ENCODE measurements around the gene OSBPL10. TPM values are rescaled to one million over a fixed set of nuclear protein-coding genes. Genes with fewer than 3 reads are reported as not detected.

OSBPL10 gene
- total and polyA plus RNA-seq, 2 donors (not counting 1 experiment from before 2014, with no cell fraction given), result 88.5 to 310 TPM

DNA sequence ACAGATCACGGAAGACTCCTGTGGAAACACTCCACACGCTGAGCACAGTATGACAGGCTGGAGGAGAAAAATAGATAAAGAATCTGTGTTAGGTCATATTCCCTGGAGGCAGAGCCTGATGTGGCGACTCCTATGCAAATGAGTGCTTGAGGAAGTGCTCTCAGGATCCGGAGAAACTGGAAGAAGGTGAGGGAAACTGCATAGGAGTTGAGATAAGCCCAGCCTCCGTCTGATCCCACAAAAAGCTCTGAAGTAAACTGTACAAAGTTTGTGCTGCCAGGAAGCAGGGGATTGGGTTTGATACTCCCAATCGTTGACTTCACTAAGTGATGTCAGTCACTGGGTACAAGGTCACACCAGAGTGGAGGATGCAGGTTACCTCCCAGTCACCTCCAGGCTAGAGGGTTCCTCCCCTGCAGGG is 33.4 kb downstream of the OSBPL10 start:
- H3K27me3 ChIP-seq (replicated peaks in 1 of 4; ENCODE audit: control extremely low read depth in 1 of 4, control insufficient read depth in 3 of 4, insufficient read depth in 4 of 4, low read length in 3 of 4), result no peaks in the 10 kb centered on the region
- Mint-ChIP-seq H3K4me3 (peak overlapping the region; percentile 82), H3K27me3 (no peaks in the 10 kb centered on the region), H3K9me3 (ENCODE audit: insufficient read depth) (peaks cover 4% of the 10 kb centered on the region), H3K4me1 (peaks cover 85% of the 10 kb centered on the region), H3K27ac (peak overlapping the region; percentile 98)
- peak overlapping the region; percentile 68 for H3K4me2 ChIP-seq (replicated peaks; ENCODE audit: low read depth, low read length, poor library complexity, severe bottlenecking)
- H3K36me3 ChIP-seq (replicated peaks in 1 of 2; ENCODE audit: control extremely low read depth in 1 of 2, control insufficient read depth in 1 of 2, extremely low read depth in 1 of 2, insufficient read depth in 2 of 2, low read length in 1 of 2), result peaks cover 0 to 5% of the 10 kb centered on the region in 2 experiments
- H2AFZ ChIP-seq (ENCODE audit: insufficient read depth, low read depth, low read length, poor library complexity, severe bottlenecking), result peak overlapping the region; percentile 11
- DNase-seq (peak; percentile 55), ATAC-seq (ENCODE audit: low read depth) (peak; percentile 21)
- peak overlapping the region; percentile 48 for H3K9ac ChIP-seq (ENCODE audit: low read length)
- peaks cover 80 to 86% of the 10 kb centered on the region in 2 donors for H3K4me1 ChIP-seq (ENCODE audit: control insufficient read depth in 2 of 2, insufficient read depth in 2 of 2, low read length in 2 of 2)
- peak overlapping the region; percentile 83 to 93 for H3K27ac ChIP-seq (ENCODE audit: low read length in 2 of 2)
- POLR2A ChIA-PET, result interaction anchor here (0.6 to 1.6 kb wide), 2 partner anchors 19 to 34 kb away, joined by 3 to 5 read pairs; partner anchors contain the start of genes OSBPL10 and ZNF860
- no peak for TF ChIP-seq EZH2 (IDR thresholded peaks at IDR 0.05; ENCODE audit: borderline replicate concordance, insufficient read depth, low read depth, low read length, poor library complexity, severe bottlenecking)
- TF ChIP-seq, protein P1, sequence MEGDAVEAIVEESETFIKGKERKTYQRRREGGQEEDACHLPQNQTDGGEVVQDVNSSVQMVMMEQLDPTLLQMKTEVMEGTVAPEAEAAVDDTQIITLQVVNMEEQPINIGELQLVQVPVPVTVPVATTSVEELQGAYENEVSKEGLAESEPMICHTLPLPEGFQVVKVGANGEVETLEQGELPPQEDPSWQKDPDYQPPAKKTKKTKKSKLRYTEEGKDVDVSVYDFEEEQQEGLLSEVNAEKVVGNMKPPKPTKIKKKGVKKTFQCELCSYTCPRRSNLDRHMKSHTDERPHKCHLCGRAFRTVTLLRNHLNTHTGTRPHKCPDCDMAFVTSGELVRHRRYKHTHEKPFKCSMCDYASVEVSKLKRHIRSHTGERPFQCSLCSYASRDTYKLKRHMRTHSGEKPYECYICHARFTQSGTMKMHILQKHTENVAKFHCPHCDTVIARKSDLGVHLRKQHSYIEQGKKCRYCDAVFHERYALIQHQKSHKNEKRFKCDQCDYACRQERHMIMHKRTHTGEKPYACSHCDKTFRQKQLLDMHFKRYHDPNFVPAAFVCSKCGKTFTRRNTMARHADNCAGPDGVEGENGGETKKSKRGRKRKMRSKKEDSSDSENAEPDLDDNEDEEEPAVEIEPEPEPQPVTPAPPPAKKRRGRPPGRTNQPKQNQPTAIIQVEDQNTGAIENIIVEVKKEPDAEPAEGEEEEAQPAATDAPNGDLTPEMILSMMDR (IDR thresholded peaks at IDR 0.05), result no peak
- WGBS (ENCODE audit: insufficient coverage), result 10% methylated on average over 4 of the region's 6 CpGs
- H3K9me3 ChIP-seq (ENCODE audit: control extremely low read depth in 1 of 3, control insufficient read depth in 2 of 3, insufficient read depth in 1 of 3, low read length in 2 of 3), result peaks cover 0 to 11% (median 2%) of the 10 kb centered on the region in 3 donors
- peaks cover 89% of the 10 kb centered on the region for H3K79me2 ChIP-seq (ENCODE audit: control insufficient read depth, insufficient read depth, low read length)
- H3K4me3 ChIP-seq (ENCODE audit: control extremely low read depth in 1 of 5, extremely low read depth in 1 of 5, insufficient read depth in 1 of 5, low read depth in 2 of 5, low read length in 4 of 5), result peak overlapping the region in 2 of 5 experiments; percentile 18 to 42
- no peaks in the 10 kb centered on the region for H4K20me1 ChIP-seq (ENCODE audit: control insufficient read depth, insufficient read depth, low read length, poor library complexity, severe bottlenecking)
- intact Hi-C loops (cut with micrococcal nuclease), result loop anchor here (2.0 kb wide), 1 partner anchor 13 kb away; no protein-coding TSS in a partner anchor
- CTCF ChIA-PET, result interaction anchor here (1.1 to 4.7 kb wide), 3 partner anchors 13 to 101 kb away, joined by 3 to 19 read pairs (median 3); no protein-coding TSS in a partner anchor

GRCh38 chr3:31947162-31947561 is 33.9 kb downstream of the OSBPL10 start:
- Histone ChIP-seq H3K4me3 (ENCODE audit: control extremely low read depth in 1 of 5, extremely low read depth in 1 of 5, insufficient read depth in 1 of 5, low read depth in 2 of 5, low read length in 4 of 5) (peak overlapping the region in 2 of 5 experiments; percentile 18 to 42), H3K27ac (ENCODE audit: low read length in 2 of 2) (peak overlapping the region; percentile 83 to 93), H3K36me3 (replicated peaks in 1 of 2; ENCODE audit: control extremely low read depth in 1 of 2, control insufficient read depth in 1 of 2, extremely low read depth in 1 of 2, insufficient read depth in 2 of 2, low read length in 1 of 2) (peaks cover 0 to 6% of the 10 kb centered on the region in 2 experiments), H4K20me1 (ENCODE audit: control insufficient read depth, insufficient read depth, low read length, poor library complexity, severe bottlenecking) (no peaks in the 10 kb centered on the region), H3K9ac (ENCODE audit: low read length) (peak overlapping the region; percentile 48), H3K4me2 (replicated peaks; ENCODE audit: low read depth, low read length, poor library complexity, severe bottlenecking) (peak overlapping the region; percentile 68), H3K4me1 (ENCODE audit: control insufficient read depth in 2 of 2, insufficient read depth in 2 of 2, low read length in 2 of 2) (peaks cover 79 to 86% of the 10 kb centered on the region in 2 donors), H3K27me3 (replicated peaks in 1 of 4; ENCODE audit: control extremely low read depth in 1 of 4, control insufficient read depth in 3 of 4, insufficient read depth in 4 of 4, low read length in 3 of 4) (no peaks in the 10 kb centered on the region), H2AFZ (ENCODE audit: insufficient read depth, low read depth, low read length, poor library complexity, severe bottlenecking) (peak overlapping the region; percentile 47), H3K9me3 (ENCODE audit: control extremely low read depth in 1 of 3, control insufficient read depth in 2 of 3, insufficient read depth in 1 of 3, low read length in 2 of 3) (peaks cover 0 to 11% (median 2%) of the 10 kb centered on the region in 3 donors), H3K79me2 (ENCODE audit: control insufficient read depth, insufficient read depth, low read length) (peaks cover 89% of the 10 kb centered on the region)
- no peak for ATAC-seq (ENCODE audit: low read depth)
- CTCF ChIA-PET, result interaction anchor here (1.1 to 4.7 kb wide), 3 partner anchors 14 to 100 kb away, joined by 3 to 19 read pairs (median 3); no protein-coding TSS in a partner anchor
- Mint-ChIP-seq H3K4me3 (peak overlapping the region; percentile 82), H3K4me1 (peaks cover 83% of the 10 kb centered on the region), H3K27ac (peak overlapping the region; percentile 98), H3K27me3 (no peaks in the 10 kb centered on the region), H3K9me3 (ENCODE audit: insufficient read depth) (peaks cover 4% of the 10 kb centered on the region)
- DNase-seq, result no peak
- intact Hi-C loops (cut with micrococcal nuclease), result loop anchor here (2.0 kb wide), 1 partner anchor 14 kb away; no protein-coding TSS in a partner anchor
- POLR2A ChIA-PET, result interaction anchor here (0.6 to 1.6 kb wide), 7 partner anchors 14 to 1299 kb away, joined by 3 to 5 read pairs (median 4); partner anchors contain the start of genes OSBPL10 and ZNF860
- TF ChIP-seq EZH2 (IDR thresholded peaks at IDR 0.05; ENCODE audit: borderline replicate concordance, insufficient read depth, low read depth, low read length, poor library complexity, severe bottlenecking), result no peak
- TF ChIP-seq, protein P1 (IDR thresholded peaks at IDR 0.05), result no peak
- 100% methylated on average over 3 of the region's 4 CpGs for WGBS (ENCODE audit: insufficient coverage)

Data from B cell (primary cell).